Transverse colon (tissue), 4 donors: ENCODE results near the gene SPAG7. TPM values are rescaled to one million over a fixed set of nuclear protein-coding genes. Genes with fewer than 3 reads are reported as not detected.

ENCODE experiments used
- DNase-seq: peaks from one replicate; pipeline ENCODE4 v3.0.0-alpha.2; 2019
- H3K27ac ChIP-seq, 4 donors: fragments of 200-600 bp; sonication (generic); 2 replicates each; pipeline ENCODE4 v1.5.1; 2016 to 2018; ENCODE audit warnings: inconsistent platforms in 4 of 4
- H3K27me3 ChIP-seq: fragments of 200-600 bp; sonication (generic); 2 replicates; pipeline ENCODE4 v1.5.1; 2017; ENCODE audit warnings: inconsistent platforms
- H3K36me3 ChIP-seq, 4 donors: fragments of 200-600 bp; sonication (generic); 2 replicates each; pipeline ENCODE4 v1.5.1; 2017 to 2019; ENCODE audit warnings: inconsistent platforms in 4 of 4
- H3K4me1 ChIP-seq, 4 donors: fragments of 200-600 bp; sonication (generic); 2 replicates each; pipeline ENCODE4 v1.5.1; 2017 to 2020; ENCODE audit warnings: inconsistent platforms in 4 of 4
- H3K4me3 ChIP-seq, 4 donors: fragments of 200-600 bp; sonication (generic); 1 replicate in 1 of 4; 2 replicates in 3 of 4; pipeline versions ENCODE4 v1.5.1 to v1.6.1; 2017 to 2019; ENCODE audit warnings: inconsistent platforms in 4 of 4
- H3K9me3 ChIP-seq, 2 donors: fragments of 200-600 bp; sonication (generic); 2 replicates each; pipeline ENCODE4 v1.5.1; 2017 to 2019; ENCODE audit warnings: inconsistent platforms in 2 of 2
- CTCF ChIP-seq, 5 experiments: fragments of 200-600 bp in 3 of 5; fragments of 450-650 bp in 2 of 5; sonication (generic) in 3 of 5; IDR thresholded peaks; 1 replicate in 2 of 5; 2 replicates in 3 of 5; pipeline ENCODE4 v1.5.1; 2016 to 2017; ENCODE audit warnings: antibody characterized with exemption in 5 of 5, inconsistent platforms in 3 of 5, mild to moderate bottlenecking in 2 of 5, moderate library complexity in 1 of 5
- EP300 ChIP-seq: sonication (generic); formaldehyde crosslinking; IDR thresholded peaks from one replicate; pipeline ENCODE4 v1.6.1; 2017; ENCODE audit warnings: antibody characterized with exemption, low read depth
- POLR2A ChIP-seq: fragments of 450-650 bp; IDR thresholded peaks from one replicate; pipeline ENCODE4 v1.6.1; 2016; ENCODE audit warnings: antibody characterized with exemption, mild to moderate bottlenecking, moderate library complexity
- POLR2AphosphoS5 ChIP-seq, 3 donors: sonication (generic); formaldehyde crosslinking; IDR thresholded peaks; one replicate each; pipeline ENCODE4 v1.6.1; 2016; ENCODE audit warnings: antibody characterized with exemption in 3 of 3
- WGBS, 2 donors: methylation state at CpG; one replicate each; pipeline ENCODE4 v1.1.5; 2018; ENCODE audit warnings: low coverage in 1 of 2; 5-methylcytosine and 5-hydroxymethylcytosine counted together
- in situ Hi-C, 4 donors: fragments of 200-750 bp; cut with MboI; loops; one replicate each; pipeline versions ENCODE4 v1.15.0 to v1.15.1; 2017; ENCODE audit warnings: low sequenced_read_pairs in 3 of 4, low pct_ligation_motif_present in 1 of 4, low pct_unique_long_range_greater_than_20kb in 1 of 4
- intact Hi-C: fragments of 100-400 bp; cut with DNase I; formaldehyde crosslinking; loops from one replicate; pipeline ENCODE4 v1.15.1; 2023; ENCODE audit warnings: low total_unique reads
- total RNA-seq, 4 donors: library from RNA; depleted of rRNA; stranded (reverse); fragments of >200 nt; gene quantifications; one replicate each; pipeline ENCODE4 v1.1.0, GENCODE V29; 2016

SPAG7 gene
- 10 to 100 TPM in 3 of 4 donors, 1 to 10 TPM in 1; 8.2 to 64.7 (median 47.4) TPM for total RNA-seq

- DNase-seq = peak; percentile 96
- Histone ChIP-seq H3K4me1 (peaks cover 14 to 33% (median 26%) of the 10 kb centered on the region in 4 donors), H3K9me3 (no peaks in the 10 kb centered on the region), H3K4me3 (peak within 1 kb of the TSS; percentile 52 to 82 (median 62)), H3K27ac (peak within 1 kb of the TSS; percentile 91 to 98 (median 96)), H3K27me3 (no peaks in the 10 kb centered on the region), H3K36me3 (peaks cover 0 to 21% (median 4%) of the 10 kb centered on the region in 4 donors)
- WGBS, 2 donors = 0 to 1% methylated on average over 3 to 59 of the region's 66 CpGs
- in situ Hi-C loops (no loop called here), intact Hi-C loops (no loop called here)
- TF ChIP-seq EP300 (no peak), CTCF (IDR thresholded peaks at IDR 0.05) (peak in 2 of 5 experiments; percentile 23 to 27), POLR2AphosphoS5 (IDR thresholded peaks at IDR 0.05) (peak; percentile 65 to 91 (median 89)), POLR2A (peak; percentile 79)
These were observed at the start of gene SPAG7 for GRCh38 chr17:4967539-4968485. SPAG7 (minus strand) TSS chr17:4967817; CDS start chr17:4967804, 13 bp downstream.

- in situ Hi-C loops (no loop called here), intact Hi-C loops (no loop called here)
- no peaks in the 10 kb centered on the region for H3K4me1 ChIP-seq
- no peak overlapping the region for H3K27ac ChIP-seq
- H3K4me3 ChIP-seq = no peak overlapping the region
- TF ChIP-seq POLR2AphosphoS5 (IDR thresholded peaks at IDR 0.05) (no peak), EP300 (no peak), CTCF (IDR thresholded peaks at IDR 0.05) (no peak), POLR2A (no peak)
- WGBS, 2 donors = 84% methylated on average over 4 of the region's 4 CpGs; no CpG with 5 or more reads in 1 of the 2 donors
- no peak for DNase-seq
- no peaks in the 10 kb centered on the region for H3K9me3 ChIP-seq
- H3K27me3 ChIP-seq = no peaks in the 10 kb centered on the region
- H3K36me3 ChIP-seq = peaks cover 0 to 46% (median 20%) of the 10 kb centered on the region in 4 donors
These were observed 46.7 kb upstream of the SPAG7 start for GRCh38 chr17:5014357-5014756.

GRCh38 chr17:5011928-5012327, 44.3 kb upstream of the SPAG7 start:
- no peak overlapping the region for H3K27ac ChIP-seq
- peaks cover 0 to 55% (median 23%) of the 10 kb centered on the region in 4 donors for H3K36me3 ChIP-seq
- DNase-seq = no peak
- no peaks in the 10 kb centered on the region for H3K4me1 ChIP-seq
- TF ChIP-seq POLR2A (no peak), EP300 (no peak), POLR2AphosphoS5 (IDR thresholded peaks at IDR 0.05) (no peak), CTCF (IDR thresholded peaks at IDR 0.05) (no peak)
- intact Hi-C loops (no loop called here), in situ Hi-C loops (no loop called here)
- 60 to 66% methylated on average over 1 to 6 of the region's 6 CpGs for WGBS, 2 donors
- H3K27me3 ChIP-seq = no peaks in the 10 kb centered on the region
- H3K9me3 ChIP-seq = no peaks in the 10 kb centered on the region
- no peak overlapping the region for H3K4me3 ChIP-seq

- intact Hi-C loops = no loop called here
- Histone ChIP-seq H3K4me3 (no peak overlapping the region), H3K9me3 (no peaks in the 10 kb centered on the region), H3K4me1 (peaks cover 11 to 20% (median 19%) of the 10 kb centered on the region in 4 donors), H3K36me3 (peaks cover 0 to 54% (median 27%) of the 10 kb centered on the region in 4 donors), H3K27me3 (no peaks in the 10 kb centered on the region), H3K27ac (no peak overlapping the region)
- WGBS, 2 donors = 93% methylated on average over 18 of the region's 18 CpGs; no CpG with 5 or more reads in 1 of the 2 donors
- DNase-seq = no peak
- in situ Hi-C loops = no loop called here
- no peak for TF ChIP-seq EP300
- TF ChIP-seq POLR2AphosphoS5 (IDR thresholded peaks at IDR 0.05) = no peak
- no peak for TF ChIP-seq POLR2A
- no peak for TF ChIP-seq CTCF (IDR thresholded peaks at IDR 0.05)
These were observed 35.7 kb upstream of the SPAG7 start for GRCh38 chr17:5003214-5003867.
